SH-SY5Y (cell line): ENCODE results near the gene PXYLP1.

Experiments used
- GATA2 ChIP-seq: IDR thresholded peaks from 2 replicates; pipeline ENCODE4 v1.6.1; 2011; ENCODE audit warnings: mild to moderate bottlenecking, low read depth, low read length
- GATA3 ChIP-seq: IDR thresholded peaks from 2 replicates; pipeline ENCODE4 v1.6.1; 2011; ENCODE audit warnings: low read depth, mild to moderate bottlenecking, low read length, moderate library complexity

GRCh38 chr3:141307351-141308059 is 75.9 kb downstream of the PXYLP1 start:
- TF ChIP-seq GATA3 = no peak
- no peak for TF ChIP-seq GATA2
